Neural cell (in vitro differentiated cells): ENCODE results near the gene EPS8.

Source experiments
- EP300 ChIP-seq: fragments of 450-650 bp; conservative IDR thresholded peaks from 2 replicates; pipeline ENCODE4 v1.6.1; 2014; ENCODE audit warnings: antibody characterized with exemption, mild to moderate bottlenecking, moderate library complexity; ENCODE audit not compliant: poor library complexity, severe bottlenecking
- EZH2 ChIP-seq: fragments of 200-600, 300-800 bp; shearing (Covaris generic), sonication (generic); IDR thresholded peaks from 2 replicates; pipeline ENCODE4 v1.6.1; 2014; ENCODE audit warnings: antibody characterized with exemption, low read length, borderline replicate concordance, mild to moderate bottlenecking; ENCODE audit not compliant: insufficient read depth, poor library complexity, severe bottlenecking
- MXI1 ChIP-seq: fragments of 450-650 bp; conservative IDR thresholded peaks from 2 replicates; pipeline ENCODE4 v1.6.1; 2014; ENCODE audit warnings: antibody characterized with exemption, mild to moderate bottlenecking; ENCODE audit not compliant: poor library complexity, severe bottlenecking
- POLR2AphosphoS5 ChIP-seq: IDR thresholded peaks from 2 replicates; pipeline ENCODE4 v1.6.1; 2012
- RAD21 ChIP-seq: fragments of 450-650 bp; conservative IDR thresholded peaks from 2 replicates; pipeline ENCODE4 v1.6.1; 2014; ENCODE audit warnings: antibody characterized with exemption, mild to moderate bottlenecking, moderate library complexity
- REST ChIP-seq: IDR thresholded peaks from 2 replicates; pipeline ENCODE4 v1.6.1; 2012; ENCODE audit warnings: borderline replicate concordance
- SMC3 ChIP-seq: fragments of 450-650 bp; conservative IDR thresholded peaks from 2 replicates; pipeline ENCODE4 v1.6.1; 2014; ENCODE audit warnings: antibody characterized with exemption, mild to moderate bottlenecking, moderate library complexity; ENCODE audit not compliant: poor library complexity
- TAF1 ChIP-seq: IDR thresholded peaks from 2 replicates; pipeline ENCODE4 v1.6.1; 2012; ENCODE audit warnings: low read depth
- TF ChIP-seq, protein P1 (sequence below): fragments of 450-650 bp; IDR thresholded peaks from 2 replicates; pipeline ENCODE4 v1.5.1; 2014; ENCODE audit warnings: antibody characterized with exemption, mild to moderate bottlenecking, moderate library complexity; ENCODE audit not compliant: poor library complexity, severe bottlenecking

- TF ChIP-seq, protein P1, sequence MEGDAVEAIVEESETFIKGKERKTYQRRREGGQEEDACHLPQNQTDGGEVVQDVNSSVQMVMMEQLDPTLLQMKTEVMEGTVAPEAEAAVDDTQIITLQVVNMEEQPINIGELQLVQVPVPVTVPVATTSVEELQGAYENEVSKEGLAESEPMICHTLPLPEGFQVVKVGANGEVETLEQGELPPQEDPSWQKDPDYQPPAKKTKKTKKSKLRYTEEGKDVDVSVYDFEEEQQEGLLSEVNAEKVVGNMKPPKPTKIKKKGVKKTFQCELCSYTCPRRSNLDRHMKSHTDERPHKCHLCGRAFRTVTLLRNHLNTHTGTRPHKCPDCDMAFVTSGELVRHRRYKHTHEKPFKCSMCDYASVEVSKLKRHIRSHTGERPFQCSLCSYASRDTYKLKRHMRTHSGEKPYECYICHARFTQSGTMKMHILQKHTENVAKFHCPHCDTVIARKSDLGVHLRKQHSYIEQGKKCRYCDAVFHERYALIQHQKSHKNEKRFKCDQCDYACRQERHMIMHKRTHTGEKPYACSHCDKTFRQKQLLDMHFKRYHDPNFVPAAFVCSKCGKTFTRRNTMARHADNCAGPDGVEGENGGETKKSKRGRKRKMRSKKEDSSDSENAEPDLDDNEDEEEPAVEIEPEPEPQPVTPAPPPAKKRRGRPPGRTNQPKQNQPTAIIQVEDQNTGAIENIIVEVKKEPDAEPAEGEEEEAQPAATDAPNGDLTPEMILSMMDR = no peak
- no peak for TF ChIP-seq REST
- no peak for TF ChIP-seq MXI1
- no peak for TF ChIP-seq POLR2AphosphoS5
- no peak for TF ChIP-seq EZH2
- TF ChIP-seq TAF1 = no peak
- TF ChIP-seq SMC3 = no peak
- TF ChIP-seq EP300 = no peak
- TF ChIP-seq RAD21 = no peak
Measured at GRCh38 chr12:15693228-15693911, 95.8 kb downstream of the EPS8 start.
